Activated CD4-positive, alpha-beta T cell treated with anti-CD3 and anti-CD28 coated beads, Interleukin-2, amount 50 U/mL, for 4 hours (primary cell): Measurements from ENCODE around the gene ZBTB7A.

ENCODE experiments used
- DNase-seq, 2 experiments: peaks; one replicate each; pipeline ENCODE4 v3.0.0-alpha.2; 2020

Gene ZBTB7A

DNA sequence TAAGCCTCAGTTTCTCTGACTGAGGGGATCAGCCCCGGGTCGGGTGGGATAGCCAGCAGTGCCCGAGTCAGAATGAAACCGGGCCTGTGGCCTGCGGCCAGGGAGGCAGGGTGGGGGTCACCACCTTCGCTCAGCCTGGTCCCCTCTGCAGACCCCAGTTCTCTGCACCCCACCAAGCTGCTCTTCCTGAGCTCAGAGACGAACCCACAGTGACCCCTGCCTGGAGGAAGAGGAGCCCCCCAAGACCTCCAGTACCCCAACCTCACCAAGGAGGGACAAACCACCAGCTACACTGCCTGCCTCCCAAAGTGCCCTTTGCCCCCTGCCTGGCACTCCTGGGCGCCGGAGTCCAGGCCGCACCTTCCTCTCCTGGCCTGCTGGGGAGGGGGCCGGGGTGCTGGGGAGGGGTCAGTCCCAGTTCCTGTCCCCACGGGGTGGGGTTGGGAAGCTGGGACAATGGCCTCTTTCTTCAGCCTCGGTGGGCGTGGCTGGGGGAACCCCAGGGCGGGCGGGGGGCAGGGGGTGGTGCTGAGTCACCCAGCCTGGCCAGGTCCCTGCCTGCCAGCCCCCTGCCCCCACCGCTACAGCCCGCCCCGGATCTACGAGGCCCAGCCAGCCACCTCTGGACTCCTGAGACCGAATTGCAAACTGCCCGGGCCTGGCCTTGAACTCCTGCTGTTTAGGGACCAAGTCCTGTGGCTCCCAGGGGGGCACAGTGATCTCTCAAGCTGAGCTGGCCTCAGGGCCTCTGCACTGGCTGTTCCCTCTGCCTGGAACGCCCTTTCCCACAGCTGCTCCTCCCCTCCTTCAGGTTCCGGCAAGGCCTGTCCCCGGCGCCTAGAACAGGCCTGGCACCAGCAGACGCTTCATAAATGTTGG is 14.3 kb downstream of the ZBTB7A start:
- no peak for DNase-seq

GRCh38 chr19:4051175-4052101 is 15.3 kb downstream of the ZBTB7A start:
- DNase-seq = no peak

GRCh38 chr19:4049432-4049831 is 17.3 kb downstream of the ZBTB7A start:
- DNase-seq = no peak

- DNase-seq = no peak
Measured at GRCh38 chr19:4046946-4047683, 19.6 kb downstream of the ZBTB7A start.

DNA sequence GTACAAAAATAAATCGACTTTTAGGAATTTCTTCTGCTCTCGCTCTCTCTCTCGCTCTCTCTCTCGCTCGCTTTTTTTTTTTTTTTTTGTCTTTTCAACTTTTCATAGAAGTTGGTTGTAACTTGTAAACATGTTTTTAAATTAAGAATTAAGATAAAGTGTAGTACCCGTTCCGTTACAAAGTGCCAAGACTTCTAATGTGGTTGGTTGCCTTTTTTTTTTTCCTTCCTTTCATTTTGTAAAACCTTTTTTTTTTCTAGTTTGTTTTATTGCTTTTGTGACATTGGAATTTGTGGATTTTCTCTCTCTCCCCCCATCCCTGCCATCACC is 20.4 kb downstream of the ZBTB7A start:
- DNase-seq = no peak

DNA sequence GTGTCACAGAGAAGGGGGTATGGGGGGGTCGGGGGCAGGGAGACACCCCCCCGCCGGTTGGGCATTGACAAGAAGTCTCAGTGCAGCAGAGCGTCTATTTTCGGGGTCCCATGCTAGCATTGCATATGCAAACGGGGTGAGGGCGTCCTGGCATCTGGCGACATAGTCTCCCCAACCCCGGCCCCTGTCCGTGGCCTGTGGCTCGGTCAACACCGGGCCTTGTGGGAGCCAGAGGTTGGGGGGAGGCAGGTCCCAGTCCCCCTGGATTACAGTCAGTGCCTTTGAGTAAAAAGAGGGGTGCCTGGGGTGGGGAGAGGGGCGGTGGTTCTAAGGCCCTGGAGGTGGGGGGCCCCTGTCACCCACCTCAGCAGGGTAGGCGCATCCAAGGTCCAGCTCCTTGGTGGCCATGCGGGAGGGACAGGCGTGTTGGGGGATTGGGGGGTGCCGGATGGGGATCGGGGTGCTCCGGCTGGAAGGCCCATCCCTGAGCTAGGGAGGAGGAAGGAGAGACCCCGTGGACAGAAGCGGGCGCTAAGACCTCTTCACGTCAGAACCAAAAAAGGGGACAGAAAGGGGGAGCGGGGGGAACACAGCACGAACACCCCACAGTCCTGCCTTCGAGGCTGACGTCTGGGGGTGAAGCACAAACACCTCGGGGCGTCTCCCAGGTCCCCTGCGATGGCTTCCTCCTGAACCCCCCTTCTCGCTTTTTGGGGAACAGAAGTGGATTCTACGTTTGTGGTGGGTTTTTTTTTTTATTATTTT is 20.9 kb downstream of the ZBTB7A start:
- no peak for DNase-seq

- DNase-seq = no peak
Measured at GRCh38 chr19:4044990-4045465, 21.7 kb downstream of the ZBTB7A start.

- DNase-seq = no peak
Measured at GRCh38 chr19:4043966-4044715, 22.6 kb downstream of the ZBTB7A start.

GRCh38 chr19:4043401-4043800 is 23.3 kb downstream of the ZBTB7A start:
- DNase-seq = no peak

DNA sequence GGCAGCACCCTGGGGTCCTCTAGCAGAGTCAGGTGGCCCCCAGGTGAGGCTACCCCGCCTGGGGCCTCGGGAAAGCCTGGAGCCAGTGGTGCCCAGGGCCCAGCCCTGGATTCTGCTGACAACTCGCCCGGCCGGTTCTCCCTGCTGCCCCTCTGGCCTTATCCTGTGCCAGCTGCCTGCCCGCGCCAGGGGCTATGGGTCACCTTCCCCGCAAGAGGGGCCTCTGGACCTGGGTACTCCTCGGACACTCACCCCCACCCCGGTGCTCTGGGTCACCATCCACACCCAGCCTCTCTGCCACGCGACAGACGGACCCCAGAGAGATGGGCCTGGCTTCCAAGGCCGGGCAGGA is 24.0 kb downstream of the ZBTB7A start:
- no peak for DNase-seq

DNA sequence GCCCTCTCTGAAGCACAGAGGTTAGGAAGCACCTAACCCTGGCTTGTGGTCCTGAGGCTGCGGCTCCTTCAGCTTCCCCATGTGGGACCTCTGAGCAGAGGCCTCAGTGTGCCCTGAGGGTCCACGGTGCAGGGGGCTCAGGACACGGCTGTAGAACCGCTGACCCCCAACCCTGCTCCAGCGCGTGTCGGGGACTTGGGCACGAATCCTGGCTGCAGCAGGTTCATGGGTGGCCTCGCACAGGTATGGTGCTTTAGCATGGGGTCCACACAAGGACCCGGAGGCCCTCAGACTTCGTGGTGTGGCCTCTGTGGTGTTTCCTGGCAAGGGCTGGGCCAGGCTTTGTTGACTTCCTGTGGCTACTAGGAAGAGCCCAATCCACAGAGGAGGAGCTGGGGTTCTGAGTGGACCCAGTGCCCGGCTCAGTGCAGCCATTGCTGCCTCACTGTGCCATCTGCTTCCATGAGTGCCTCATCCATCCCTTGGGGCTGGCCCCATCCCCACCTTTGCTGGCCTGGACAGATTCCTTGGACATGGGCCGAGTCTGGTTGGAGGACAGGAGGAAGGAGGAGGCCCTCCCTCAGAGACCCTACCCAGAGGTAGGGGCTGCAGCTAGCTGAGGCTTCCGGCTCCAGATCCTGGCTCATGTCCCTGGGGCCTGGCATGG is 24.5 kb downstream of the ZBTB7A start:
- no peak for DNase-seq

GRCh38 chr19:4038661-4039423 is 27.9 kb downstream of the ZBTB7A start:
- no peak for DNase-seq

DNA sequence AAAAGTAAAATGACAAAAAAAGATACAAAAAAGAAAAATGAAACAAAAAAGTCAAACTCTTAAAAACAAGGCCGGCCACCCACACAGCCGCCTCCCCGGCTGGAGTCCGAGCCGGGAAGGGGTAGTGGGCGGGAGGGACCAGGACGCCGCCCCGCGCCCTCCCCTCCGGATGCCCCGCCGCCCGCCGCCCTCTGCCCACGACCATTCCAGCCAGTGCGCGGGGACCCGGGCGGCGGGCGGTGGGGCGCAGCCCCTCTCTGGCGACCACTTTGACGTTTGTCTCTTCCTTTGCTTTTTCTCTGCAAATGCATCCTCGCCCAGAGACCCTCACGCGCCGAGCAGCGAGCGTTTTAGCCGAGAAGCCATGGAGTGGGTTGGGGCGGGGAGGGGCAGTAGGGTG is 28.6 kb downstream of the ZBTB7A start:
- no peak for DNase-seq

DNA sequence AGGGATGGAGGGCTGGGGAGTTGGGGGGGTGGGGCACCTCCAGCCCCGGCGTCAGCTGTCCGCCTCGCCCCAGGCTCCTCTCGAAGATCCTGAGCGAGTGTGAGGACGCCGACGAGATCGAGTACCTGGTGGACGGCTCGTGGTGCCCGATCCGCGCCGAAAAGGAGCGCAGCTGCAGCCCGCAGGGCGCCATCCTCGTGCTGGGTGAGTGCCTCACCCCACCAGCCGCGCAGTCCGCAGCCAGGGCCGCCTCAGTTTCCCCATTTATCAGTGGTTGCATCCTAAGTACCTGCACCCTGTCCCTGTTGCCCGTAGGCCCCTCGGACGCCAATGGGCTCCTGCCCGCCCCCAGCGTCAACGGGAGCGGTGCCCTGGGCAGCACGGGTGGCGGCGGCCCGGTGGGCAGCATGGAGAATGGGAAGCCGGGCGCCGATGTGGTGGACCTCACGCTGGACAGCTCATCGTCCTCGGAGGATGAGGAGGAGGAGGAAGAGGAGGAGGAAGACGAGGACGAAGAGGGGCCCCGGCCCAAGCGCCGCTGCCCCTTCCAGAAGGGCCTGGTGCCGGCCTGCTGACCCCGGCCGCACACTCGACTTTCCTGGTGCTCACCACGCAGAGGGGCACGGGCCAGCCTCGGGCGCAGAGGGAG is 29.3 kb downstream of the ZBTB7A start:
- no peak for DNase-seq

DNA sequence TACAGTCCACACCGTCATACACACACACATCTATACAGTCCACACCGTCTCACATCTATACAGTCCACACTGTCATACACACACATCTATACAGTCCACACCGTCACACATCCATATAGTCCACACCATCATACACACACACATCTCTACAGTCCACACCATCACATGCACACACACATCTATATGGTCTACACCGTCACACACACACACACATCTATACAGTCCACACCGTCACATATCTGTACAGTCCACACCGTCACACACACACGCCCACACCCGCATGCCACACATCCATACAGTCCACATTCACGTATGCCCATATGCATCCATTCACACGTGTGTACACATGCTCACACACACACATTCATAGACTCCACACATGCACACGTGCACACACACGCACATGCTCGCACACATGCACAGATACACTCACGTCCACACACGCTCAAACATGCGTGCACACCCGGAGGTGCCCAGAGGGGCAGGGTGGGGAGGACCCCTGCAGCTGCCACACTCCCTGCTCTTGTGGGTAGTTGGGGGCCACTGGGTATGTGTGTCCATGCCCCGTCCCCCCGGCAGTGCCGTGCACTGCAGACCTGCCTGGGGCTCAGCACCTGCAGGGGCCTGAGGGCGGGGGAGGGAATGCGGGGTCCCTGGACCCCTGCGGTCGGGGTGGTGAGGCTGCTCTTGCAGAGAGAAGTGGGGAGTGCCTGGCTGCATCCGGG is 30.0 kb downstream of the ZBTB7A start:
- DNase-seq = no peak

- no peak for DNase-seq
Measured at GRCh38 chr19:4035582-4035981, 31.1 kb downstream of the ZBTB7A start.

DNA sequence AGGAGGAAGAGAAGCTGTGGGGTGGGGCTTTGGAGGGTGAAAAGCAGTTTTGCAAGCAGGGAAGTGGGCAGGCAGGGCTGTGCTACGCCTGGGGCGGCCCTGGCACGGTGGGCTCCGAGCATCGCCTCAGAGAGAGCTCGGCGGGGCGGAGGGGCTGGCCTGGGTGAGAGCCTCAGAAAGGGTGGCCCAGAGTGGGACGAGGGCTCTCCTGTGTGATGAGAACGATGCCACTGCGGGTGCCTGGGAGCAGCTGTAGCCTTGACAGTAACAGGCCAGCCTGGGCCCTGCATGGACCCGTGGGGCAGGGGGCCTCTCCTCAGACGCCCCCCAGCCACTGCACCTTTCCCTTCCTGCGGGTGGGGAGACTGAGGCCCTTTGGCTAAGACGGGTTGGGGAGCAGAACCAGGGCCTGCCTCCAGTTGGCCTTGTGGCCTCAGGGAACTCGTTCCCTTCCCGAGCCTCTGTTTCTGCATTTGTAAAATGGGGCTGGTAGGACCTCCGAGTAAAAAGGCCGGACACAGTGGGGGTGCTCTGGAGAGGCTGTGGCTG is 31.6 kb downstream of the ZBTB7A start:
- no peak for DNase-seq
